Progenitor cell of endocrine pancreas (in vitro differentiated cells): ENCODE data around the gene ZDHHC3. TPM values are rescaled to one million over a fixed set of nuclear protein-coding genes. Genes with fewer than 3 reads are reported as not detected.

Experiments used
- DNase-seq: peaks from one replicate; pipeline ENCODE4 v3.0.0; 2021; ENCODE audit warnings: low spot score; ENCODE audit not compliant: unreplicated experiment
- H3K27ac Mint-ChIP-seq: 2 replicates; pipeline ENCODE4 v1.8.0; 2021; ENCODE audit warnings: mild to moderate bottlenecking, moderate library complexity, mixed read lengths
- H3K27me3 Mint-ChIP-seq: 2 replicates; pipeline ENCODE4 v1.8.0; 2021; ENCODE audit warnings: mixed read lengths
- H3K36me3 Mint-ChIP-seq: 2 replicates; pipeline ENCODE4 v1.8.0; 2022; ENCODE audit warnings: mixed read lengths; ENCODE audit not compliant: insufficient read depth
- H3K4me1 Mint-ChIP-seq: 2 replicates; pipeline ENCODE4 v1.8.0; 2021; ENCODE audit warnings: low read depth, mixed read lengths
- H3K4me3 Mint-ChIP-seq: 2 replicates; pipeline ENCODE4 v1.8.0; 2021; ENCODE audit warnings: low read depth, mild to moderate bottlenecking, moderate library complexity, mixed read lengths
- H3K9me3 Mint-ChIP-seq: 2 replicates; pipeline ENCODE4 v1.8.0; 2021; ENCODE audit warnings: low read depth, mixed read lengths
- total RNA-seq: library from RNA; stranded (reverse); gene quantifications from 2 replicates; pipeline ENCODE4 v1.2.1, GENCODE V29; 2021
- TF ChIP-seq, protein P1 (sequence below): fragments of 200-600 bp; sonication (generic); IDR thresholded peaks from one replicate; pipeline ENCODE4 v1.5.0; 2021; ENCODE audit warnings: antibody characterized with exemption, mild to moderate bottlenecking; ENCODE audit not compliant: unreplicated experiment

ZDHHC3 gene
- total RNA-seq, 1 donor from 2014 or later, result 64.9 TPM

DNA sequence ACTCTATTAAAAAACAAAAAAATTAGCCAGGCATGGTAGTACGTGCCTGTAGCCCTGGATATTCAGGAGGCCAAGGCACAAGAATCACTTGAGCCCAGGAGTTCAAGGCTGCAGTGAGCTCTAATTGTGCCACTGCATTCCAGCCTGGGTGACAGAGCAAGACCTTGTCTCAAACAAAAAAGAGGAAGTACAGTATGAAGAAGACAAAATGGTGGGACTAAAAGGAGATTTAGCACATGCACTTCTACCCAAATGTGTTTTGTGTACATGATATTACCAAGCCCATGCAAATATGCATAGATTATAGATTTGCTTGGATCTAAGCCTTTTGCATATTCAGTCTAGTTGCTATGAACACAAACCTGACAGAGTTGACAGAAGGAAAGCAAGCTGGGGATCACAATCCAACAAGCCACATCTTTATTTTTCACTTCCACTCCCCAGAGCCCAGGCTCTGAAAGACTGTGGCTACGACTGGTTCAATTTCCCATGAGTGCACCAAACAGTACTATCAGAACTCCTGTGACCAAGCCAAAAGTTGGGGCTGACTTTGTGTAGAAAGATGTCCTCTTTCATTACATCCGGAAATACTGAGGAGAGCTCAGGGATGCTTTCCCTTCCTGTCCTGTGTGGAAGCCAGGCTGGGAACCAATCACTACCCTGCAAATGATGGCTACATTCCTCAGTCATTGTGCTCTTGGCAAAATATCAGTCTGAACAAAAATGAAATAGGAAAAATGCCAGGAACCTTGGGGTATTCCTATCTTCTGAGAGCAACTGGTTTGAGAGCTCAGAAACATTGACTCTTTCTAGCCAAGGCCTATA is 52.1 kb downstream of the ZDHHC3 start:
- Mint-ChIP-seq H3K4me1 (no peaks in the 10 kb centered on the region), H3K27ac (no peak overlapping the region), H3K27me3 (no peaks in the 10 kb centered on the region), H3K4me3 (no peak overlapping the region), H3K9me3 (no peaks in the 10 kb centered on the region), H3K36me3 (peaks cover 18% of the 10 kb centered on the region)
- TF ChIP-seq, protein P1, sequence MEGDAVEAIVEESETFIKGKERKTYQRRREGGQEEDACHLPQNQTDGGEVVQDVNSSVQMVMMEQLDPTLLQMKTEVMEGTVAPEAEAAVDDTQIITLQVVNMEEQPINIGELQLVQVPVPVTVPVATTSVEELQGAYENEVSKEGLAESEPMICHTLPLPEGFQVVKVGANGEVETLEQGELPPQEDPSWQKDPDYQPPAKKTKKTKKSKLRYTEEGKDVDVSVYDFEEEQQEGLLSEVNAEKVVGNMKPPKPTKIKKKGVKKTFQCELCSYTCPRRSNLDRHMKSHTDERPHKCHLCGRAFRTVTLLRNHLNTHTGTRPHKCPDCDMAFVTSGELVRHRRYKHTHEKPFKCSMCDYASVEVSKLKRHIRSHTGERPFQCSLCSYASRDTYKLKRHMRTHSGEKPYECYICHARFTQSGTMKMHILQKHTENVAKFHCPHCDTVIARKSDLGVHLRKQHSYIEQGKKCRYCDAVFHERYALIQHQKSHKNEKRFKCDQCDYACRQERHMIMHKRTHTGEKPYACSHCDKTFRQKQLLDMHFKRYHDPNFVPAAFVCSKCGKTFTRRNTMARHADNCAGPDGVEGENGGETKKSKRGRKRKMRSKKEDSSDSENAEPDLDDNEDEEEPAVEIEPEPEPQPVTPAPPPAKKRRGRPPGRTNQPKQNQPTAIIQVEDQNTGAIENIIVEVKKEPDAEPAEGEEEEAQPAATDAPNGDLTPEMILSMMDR, result no peak
- no peak for DNase-seq

DNA sequence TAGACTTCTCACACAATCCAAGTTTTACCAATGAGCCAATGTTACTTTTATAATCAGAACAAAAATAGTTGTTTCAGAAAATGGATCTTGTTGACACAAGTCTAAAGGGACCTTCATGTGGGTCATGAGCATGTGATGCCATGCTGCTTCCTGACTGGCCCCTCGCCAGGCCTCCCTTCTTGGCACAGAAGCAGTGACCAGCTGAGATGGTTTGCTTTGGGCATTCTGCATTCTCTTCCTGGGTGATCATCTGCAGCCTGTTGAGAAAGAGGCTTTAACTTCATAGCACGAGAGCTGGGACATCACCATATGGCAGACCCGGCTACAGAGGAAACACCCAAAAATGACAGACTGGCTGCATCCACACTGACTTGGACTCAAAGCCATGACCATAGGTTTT is 55.9 kb downstream of the ZDHHC3 start:
- Mint-ChIP-seq H3K9me3 (no peaks in the 10 kb centered on the region), H3K27me3 (no peaks in the 10 kb centered on the region), H3K36me3 (peaks cover 3% of the 10 kb centered on the region)

DNA sequence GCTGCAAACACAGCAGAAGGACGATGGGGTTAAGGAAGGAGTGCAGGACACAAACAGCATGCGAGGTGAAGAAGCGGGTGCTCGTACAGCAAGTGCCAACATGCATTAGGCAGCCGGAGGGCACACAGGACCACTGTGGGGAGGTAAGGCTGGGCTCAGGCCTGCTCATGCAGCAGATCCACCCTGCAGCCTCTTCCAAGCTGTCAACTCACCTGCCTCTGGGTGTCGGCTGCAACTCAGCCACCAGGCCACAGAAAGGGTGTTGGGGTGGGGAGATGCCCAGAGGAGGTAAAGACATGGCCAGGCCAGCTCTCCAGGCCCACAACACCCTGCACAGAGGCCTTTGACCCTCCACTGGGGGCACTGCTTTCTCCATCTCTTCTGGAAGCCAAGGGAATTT is 57.4 kb downstream of the ZDHHC3 start:
- H3K27me3 Mint-ChIP-seq, result no peaks in the 10 kb centered on the region
- H3K4me1 Mint-ChIP-seq, result no peaks in the 10 kb centered on the region
- TF ChIP-seq, protein P1, result no peak
- no peaks in the 10 kb centered on the region for H3K9me3 Mint-ChIP-seq
- peaks cover 3% of the 10 kb centered on the region for H3K36me3 Mint-ChIP-seq
- H3K4me3 Mint-ChIP-seq, result no peak overlapping the region
- DNase-seq, result no peak
- no peak overlapping the region for H3K27ac Mint-ChIP-seq

More for the DNA sequence above, 55.9 kb downstream of the ZDHHC3 start:
- Mint-ChIP-seq H3K4me1 (no peaks in the 10 kb centered on the region), H3K4me3 (no peak overlapping the region), H3K27ac (no peak overlapping the region)
- TF ChIP-seq, protein P1, result no peak
- no peak for DNase-seq

DNA sequence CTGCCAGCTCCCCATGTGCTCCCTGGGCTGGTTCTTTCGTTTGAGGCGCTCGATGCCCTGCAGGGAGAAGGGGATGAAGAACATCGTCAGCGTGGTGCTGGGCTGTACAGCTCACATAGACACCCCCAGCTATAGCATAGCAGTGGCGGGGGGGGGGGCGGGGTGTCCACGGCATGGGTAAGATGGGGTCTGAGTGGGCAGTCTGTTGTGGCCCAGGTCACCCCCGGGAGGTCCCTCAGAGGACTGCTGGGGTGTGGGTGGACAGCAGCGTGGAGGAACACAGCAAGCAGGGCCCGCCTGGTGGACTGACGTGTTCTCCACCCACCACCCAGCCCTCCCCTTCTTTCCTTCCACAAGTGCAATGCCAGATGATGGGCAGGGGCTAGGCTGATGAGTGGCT is 57.9 kb downstream of the ZDHHC3 start:
- TF ChIP-seq, protein P1, result no peak
- Mint-ChIP-seq H3K27me3 (no peaks in the 10 kb centered on the region), H3K4me3 (no peak overlapping the region)

DNA sequence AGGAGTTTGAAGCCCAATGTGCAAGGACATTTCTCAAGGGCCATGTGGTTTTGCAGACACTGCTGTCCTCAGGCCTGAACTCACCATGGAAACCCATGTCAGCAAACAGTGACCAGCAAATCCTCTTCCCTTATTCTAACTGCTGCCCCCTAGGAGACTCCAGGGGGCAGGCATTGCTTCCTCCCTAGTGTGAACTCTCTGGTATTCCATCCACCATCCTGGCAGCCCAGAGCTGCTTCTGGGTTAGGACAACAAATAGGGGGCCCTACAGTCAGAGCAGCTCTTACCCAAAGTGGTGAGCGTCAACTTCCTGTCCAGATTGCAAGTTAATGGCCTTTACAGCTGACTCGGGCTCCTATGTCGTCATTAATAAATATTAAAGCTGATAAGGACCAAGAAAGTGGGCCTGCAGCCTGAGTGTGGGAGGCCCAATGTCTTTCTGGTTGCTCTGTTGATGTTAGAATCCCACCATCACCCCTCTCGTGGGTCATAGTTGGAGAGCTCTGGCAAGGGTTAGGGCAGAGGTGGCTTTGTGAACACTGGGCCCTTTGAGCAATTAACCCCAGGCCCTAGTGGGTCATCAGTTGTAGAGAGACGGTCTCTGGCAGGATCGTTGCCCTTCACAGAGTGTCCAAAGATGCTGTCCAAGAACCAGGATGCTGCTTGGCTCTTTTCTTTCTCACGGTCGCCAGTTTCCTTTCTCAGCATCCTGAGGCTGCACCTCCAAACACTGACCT is 60.1 kb downstream of the ZDHHC3 start:
- H3K27ac Mint-ChIP-seq, result no peak overlapping the region
- no peaks in the 10 kb centered on the region for H3K4me1 Mint-ChIP-seq
- no peaks in the 10 kb centered on the region for H3K9me3 Mint-ChIP-seq
- TF ChIP-seq, protein P1, result no peak
- no peaks in the 10 kb centered on the region for H3K36me3 Mint-ChIP-seq
- H3K4me3 Mint-ChIP-seq, result no peak overlapping the region
- H3K27me3 Mint-ChIP-seq, result no peaks in the 10 kb centered on the region
- DNase-seq, result no peak

More for the DNA sequence above, 57.9 kb downstream of the ZDHHC3 start:
- no peak for DNase-seq
- H3K36me3 Mint-ChIP-seq, result peaks cover 3% of the 10 kb centered on the region
- H3K4me1 Mint-ChIP-seq, result no peaks in the 10 kb centered on the region
- H3K9me3 Mint-ChIP-seq, result no peaks in the 10 kb centered on the region
- H3K27ac Mint-ChIP-seq, result no peak overlapping the region
